GM12873 (cell line): ENCODE data around the gene IKBKE.

Source experiments
- TF ChIP-seq, protein P1 (sequence below): IDR thresholded peaks from 2 replicates; pipeline ENCODE4 v1.5.1; 2012; ENCODE audit warnings: low read depth, mild to moderate bottlenecking, moderate library complexity, low read length, control low read depth; ENCODE audit not compliant: insufficient read depth; ENCODE audit errors: missing control alignments

Gene IKBKE

GRCh38 chr1:206446688-206447421 lies 23.4 kb upstream of the IKBKE start:
- TF ChIP-seq, protein P1, sequence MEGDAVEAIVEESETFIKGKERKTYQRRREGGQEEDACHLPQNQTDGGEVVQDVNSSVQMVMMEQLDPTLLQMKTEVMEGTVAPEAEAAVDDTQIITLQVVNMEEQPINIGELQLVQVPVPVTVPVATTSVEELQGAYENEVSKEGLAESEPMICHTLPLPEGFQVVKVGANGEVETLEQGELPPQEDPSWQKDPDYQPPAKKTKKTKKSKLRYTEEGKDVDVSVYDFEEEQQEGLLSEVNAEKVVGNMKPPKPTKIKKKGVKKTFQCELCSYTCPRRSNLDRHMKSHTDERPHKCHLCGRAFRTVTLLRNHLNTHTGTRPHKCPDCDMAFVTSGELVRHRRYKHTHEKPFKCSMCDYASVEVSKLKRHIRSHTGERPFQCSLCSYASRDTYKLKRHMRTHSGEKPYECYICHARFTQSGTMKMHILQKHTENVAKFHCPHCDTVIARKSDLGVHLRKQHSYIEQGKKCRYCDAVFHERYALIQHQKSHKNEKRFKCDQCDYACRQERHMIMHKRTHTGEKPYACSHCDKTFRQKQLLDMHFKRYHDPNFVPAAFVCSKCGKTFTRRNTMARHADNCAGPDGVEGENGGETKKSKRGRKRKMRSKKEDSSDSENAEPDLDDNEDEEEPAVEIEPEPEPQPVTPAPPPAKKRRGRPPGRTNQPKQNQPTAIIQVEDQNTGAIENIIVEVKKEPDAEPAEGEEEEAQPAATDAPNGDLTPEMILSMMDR = no peak

DNA sequence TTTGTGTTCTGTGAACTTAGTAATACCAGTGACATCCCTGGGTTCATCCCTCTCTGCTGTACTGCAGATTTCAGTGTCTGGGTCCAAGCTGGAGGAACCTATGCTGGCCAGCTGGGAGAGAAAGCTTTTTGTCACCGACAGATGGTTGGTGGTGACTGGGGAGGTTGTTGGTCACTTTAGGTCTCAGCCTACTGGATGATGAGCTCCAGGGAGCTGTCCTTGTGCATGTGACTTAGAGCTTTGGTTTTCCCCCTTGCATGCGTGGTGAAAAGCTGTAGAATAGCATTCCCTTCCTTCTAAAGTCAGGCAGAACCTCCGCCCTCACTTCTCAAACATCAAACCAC lies 22.9 kb upstream of the IKBKE start:
- TF ChIP-seq, protein P1 = no peak

DNA sequence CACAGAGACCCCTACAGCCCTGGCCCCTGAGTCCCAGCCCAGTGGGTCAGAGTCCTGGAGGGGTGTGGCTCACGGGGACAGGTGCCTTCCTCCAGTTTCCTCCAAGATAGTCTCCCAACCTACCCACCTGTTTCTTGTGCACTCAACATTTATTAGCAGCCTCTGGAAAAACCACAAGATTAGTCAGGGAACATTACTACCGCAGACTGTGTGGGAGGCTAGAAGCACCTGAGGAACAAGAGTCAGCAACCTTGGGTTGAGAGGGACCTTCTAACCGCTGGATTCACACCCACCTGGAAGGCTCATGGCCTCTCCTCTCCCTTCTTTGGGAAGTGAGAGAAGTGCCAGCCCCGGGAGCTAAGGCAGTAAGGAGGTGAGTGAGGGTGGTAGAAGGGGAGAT lies 22.5 kb upstream of the IKBKE start:
- TF ChIP-seq, protein P1 = no peak

GRCh38 chr1:206448471-206448870 lies 21.8 kb upstream of the IKBKE start:
- TF ChIP-seq, protein P1 = no peak

DNA sequence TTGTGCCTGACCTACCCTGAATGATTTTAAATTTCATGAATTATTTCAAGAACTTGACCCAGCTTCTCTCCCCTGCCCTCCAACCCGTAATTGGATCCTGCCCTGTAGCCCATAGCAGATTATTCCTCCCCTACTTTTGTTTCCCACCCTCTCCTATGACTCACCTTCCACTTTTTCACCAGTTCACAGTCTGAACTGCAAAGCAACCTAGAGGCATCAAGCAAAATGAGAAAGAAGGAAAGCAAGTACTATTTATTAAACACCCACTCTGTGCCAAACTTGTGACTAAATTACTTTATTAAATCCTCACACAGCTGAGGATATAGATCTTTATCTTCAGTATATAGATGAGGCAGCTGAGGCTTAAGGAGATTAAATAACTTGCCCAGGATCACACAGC lies 20.7 kb upstream of the IKBKE start:
- TF ChIP-seq, protein P1 = no peak

- TF ChIP-seq, protein P1 = no peak
Observed at GRCh38 chr1:206450281-206450680, 20.0 kb upstream of the IKBKE start.

- TF ChIP-seq, protein P1 = no peak
Observed at GRCh38 chr1:206451134-206451686, 19.1 kb upstream of the IKBKE start.
